Mesendoderm (in vitro differentiated cells): ENCODE measurements around the gene DCDC2C.

Experiments
- DNase-seq: peaks from one replicate; pipeline ENCODE4 v3.0.0; 2013
- H2AK5ac ChIP-seq: 2 replicates; pipeline ENCODE4 v1.6.1; 2013; ENCODE audit warnings: low read length, inconsistent platforms
- H2BK120ac ChIP-seq: 2 replicates; pipeline ENCODE4 v1.6.1; 2013; ENCODE audit warnings: low read depth, mild to moderate bottlenecking, low read length, moderate library complexity, mixed read lengths
- H2BK15ac ChIP-seq: replicated peaks from 2 replicates; pipeline ENCODE4 v1.6.1; 2013; ENCODE audit warnings: low read depth, mild to moderate bottlenecking, moderate library complexity
- H2BK5ac ChIP-seq: 2 replicates; pipeline ENCODE4 v1.6.1; 2013; ENCODE audit warnings: low read length, inconsistent platforms
- H3K18ac ChIP-seq: 2 replicates; pipeline ENCODE4 v1.6.1; 2013; ENCODE audit warnings: mild to moderate bottlenecking, low read length, mixed read lengths
- H3K23ac ChIP-seq: one replicate; pipeline ENCODE4 v1.6.1; 2013; ENCODE audit warnings: low read length
- H3K27ac ChIP-seq: 2 replicates; pipeline ENCODE4 v1.5.1; 2013; ENCODE audit warnings: low read depth, mild to moderate bottlenecking, inconsistent platforms, low read length, moderate library complexity
- H3K27me3 ChIP-seq: 2 replicates; pipeline ENCODE4 v1.6.1; 2013; ENCODE audit warnings: low read length, control low read depth, mild to moderate bottlenecking, inconsistent platforms; ENCODE audit not compliant: insufficient read depth, poor library complexity
- H3K36me3 ChIP-seq: 2 replicates; pipeline ENCODE4 v1.6.1; 2013; ENCODE audit warnings: low read length, inconsistent platforms; ENCODE audit not compliant: control insufficient read depth, insufficient read depth
- H3K4ac ChIP-seq: one replicate; pipeline ENCODE4 v1.6.1; 2013; ENCODE audit warnings: low read depth, mild to moderate bottlenecking, low read length, moderate library complexity
- H3K4me1 ChIP-seq: 2 replicates; pipeline ENCODE4 v1.6.1; 2013; ENCODE audit warnings: low read depth, low read length, inconsistent platforms; ENCODE audit not compliant: control insufficient read depth
- H3K4me2 ChIP-seq: 2 replicates; pipeline ENCODE4 v1.6.1; 2013; ENCODE audit warnings: low read length
- H3K4me3 ChIP-seq: 2 replicates; pipeline ENCODE4 v1.5.1; 2013; ENCODE audit warnings: mild to moderate bottlenecking, low read length
- H3K56ac ChIP-seq: one replicate; pipeline ENCODE4 v1.6.1; 2013; ENCODE audit warnings: low read length
- H3K79me1 ChIP-seq: 2 replicates; pipeline ENCODE4 v1.6.1; 2013; ENCODE audit warnings: low read length, inconsistent platforms
- H3K79me2 ChIP-seq: 2 replicates; pipeline ENCODE4 v1.6.1; 2013; ENCODE audit warnings: mild to moderate bottlenecking, low read length; ENCODE audit not compliant: control insufficient read depth, insufficient read depth
- H3K9ac ChIP-seq: 2 replicates; pipeline ENCODE4 v1.6.1; 2013; ENCODE audit warnings: low read length, inconsistent platforms
- H4K5ac ChIP-seq: one replicate; pipeline ENCODE4 v1.6.1; 2013; ENCODE audit warnings: low read length
- H4K8ac ChIP-seq: one replicate; pipeline ENCODE4 v1.6.1; 2013; ENCODE audit warnings: low read depth, mild to moderate bottlenecking, control low read depth, low read length, moderate library complexity
- WGBS: extraction: QIAGEN DNeasy Blood & Tissue Kit; methylation state at CpG from one replicate; pipeline ENCODE4 v1.1.7; 2013; ENCODE audit warnings: low lambda C conversion rate, missing lambda C conversion rate; ENCODE audit not compliant: insufficient coverage; ENCODE audit errors: extremely low coverage; 5-methylcytosine and 5-hydroxymethylcytosine counted together

Gene DCDC2C

DNA sequence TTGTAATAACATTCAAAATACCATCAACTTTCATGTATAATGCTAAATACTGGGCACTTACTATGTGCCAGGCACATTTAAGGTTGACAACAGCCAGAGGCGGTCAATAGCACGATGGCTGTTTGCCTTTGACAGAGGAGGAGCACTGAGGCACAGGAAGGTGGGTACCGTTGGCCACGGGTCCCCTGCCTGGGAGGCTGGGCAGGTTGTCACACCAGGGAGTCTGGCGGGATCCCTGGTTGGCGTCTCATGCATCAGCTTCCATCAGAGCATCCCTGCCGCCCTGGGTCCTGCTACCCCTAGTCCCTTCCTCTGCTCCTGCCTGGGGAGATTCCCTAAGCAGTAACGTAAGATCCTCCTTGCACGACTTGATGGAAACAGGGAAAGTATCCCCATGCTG, 25.9 kb upstream of the DCDC2C start:
- Histone ChIP-seq H4K5ac (no peak overlapping the region), H2AK5ac (no peak overlapping the region), H3K79me2 (no peaks in the 10 kb centered on the region), H3K9ac (no peak overlapping the region), H3K23ac (no peak overlapping the region), H2BK120ac (no peak overlapping the region), H3K4me2 (no peak overlapping the region), H3K79me1 (no peaks in the 10 kb centered on the region), H3K4me3 (no peak overlapping the region), H3K27me3 (no peaks in the 10 kb centered on the region), H3K36me3 (no peaks in the 10 kb centered on the region), H4K8ac (no peak overlapping the region), H3K27ac (no peak overlapping the region), H2BK5ac (no peak overlapping the region), H3K18ac (no peak overlapping the region), H3K56ac (no peak overlapping the region), H3K4ac (no peak overlapping the region), H3K4me1 (no peaks in the 10 kb centered on the region), H2BK15ac (no peak overlapping the region)
- WGBS = no CpG with 5 or more reads among the region's 9 CpGs
- no peak for DNase-seq

DNA sequence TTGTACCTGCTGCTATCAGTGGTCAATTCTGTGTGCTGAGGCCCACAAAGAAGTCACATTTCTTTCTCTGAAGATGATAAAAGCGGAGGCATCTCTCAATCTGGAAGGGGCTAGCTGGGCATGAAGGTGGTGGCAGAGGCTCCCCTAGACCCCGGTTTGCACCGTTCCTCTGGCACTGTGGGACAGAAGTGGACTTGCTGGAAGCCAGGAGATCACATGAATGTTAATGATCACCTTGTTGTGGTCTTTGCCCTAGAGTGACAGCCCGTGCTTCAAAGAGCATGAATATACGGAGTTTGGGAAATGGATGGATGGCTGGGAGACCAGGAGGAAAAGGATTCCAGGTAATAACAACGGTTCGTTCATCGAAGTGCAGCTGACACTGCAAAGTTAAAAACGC, 25.2 kb upstream of the DCDC2C start:
- no peak overlapping the region for H3K27ac ChIP-seq
- no CpG with 5 or more reads among the region's 9 CpGs for WGBS
- no peaks in the 10 kb centered on the region for H3K27me3 ChIP-seq
- no peak overlapping the region for H4K5ac ChIP-seq
- no peaks in the 10 kb centered on the region for H3K36me3 ChIP-seq
- H2BK5ac ChIP-seq = no peak overlapping the region
- H3K4me2 ChIP-seq = no peak overlapping the region
- no peaks in the 10 kb centered on the region for H3K79me1 ChIP-seq
- H3K4me3 ChIP-seq = no peak overlapping the region
- no peak for DNase-seq
- no peak overlapping the region for H3K4ac ChIP-seq
- H2BK120ac ChIP-seq = no peak overlapping the region
- no peak overlapping the region for H3K9ac ChIP-seq
- H3K56ac ChIP-seq = no peak overlapping the region
- no peak overlapping the region for H3K18ac ChIP-seq
- no peak overlapping the region for H2AK5ac ChIP-seq
- no peak overlapping the region for H4K8ac ChIP-seq
- no peak overlapping the region for H3K23ac ChIP-seq
- H2BK15ac ChIP-seq = no peak overlapping the region
- H3K79me2 ChIP-seq = no peaks in the 10 kb centered on the region
- no peaks in the 10 kb centered on the region for H3K4me1 ChIP-seq

DNA sequence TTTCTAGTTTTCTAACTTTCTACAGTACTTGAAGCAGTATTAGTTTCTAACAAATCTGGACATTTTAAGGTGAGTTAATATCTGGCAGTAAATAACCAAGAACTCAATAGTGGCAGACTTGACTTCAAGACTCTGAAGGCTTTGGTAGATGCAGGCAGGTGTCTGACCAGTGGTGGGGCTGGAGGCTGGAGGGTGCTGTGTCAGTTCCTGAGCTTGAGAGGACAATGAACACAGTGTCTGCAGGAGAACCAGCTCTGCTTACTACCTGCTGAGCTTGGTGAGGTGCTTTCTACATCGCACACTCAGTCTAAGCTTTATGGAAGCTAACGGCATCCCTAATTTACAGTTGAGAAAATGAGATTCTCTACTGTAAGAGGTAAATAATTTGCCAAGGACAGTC, 24.2 kb upstream of the DCDC2C start:
- no peak overlapping the region for H2BK5ac ChIP-seq
- no peak overlapping the region for H4K5ac ChIP-seq
- H3K4me1 ChIP-seq = no peaks in the 10 kb centered on the region
- no peak overlapping the region for H2BK15ac ChIP-seq
- H2AK5ac ChIP-seq = no peak overlapping the region
- no peaks in the 10 kb centered on the region for H3K27me3 ChIP-seq
- H3K79me2 ChIP-seq = no peaks in the 10 kb centered on the region
- H3K4me3 ChIP-seq = no peak overlapping the region
- no peak overlapping the region for H3K27ac ChIP-seq
- no peak overlapping the region for H3K4me2 ChIP-seq
- no peaks in the 10 kb centered on the region for H3K36me3 ChIP-seq
- no peaks in the 10 kb centered on the region for H3K79me1 ChIP-seq
- H3K18ac ChIP-seq = no peak overlapping the region
- no peak overlapping the region for H2BK120ac ChIP-seq
- no peak overlapping the region for H3K9ac ChIP-seq
- H4K8ac ChIP-seq = no peak overlapping the region
- H3K23ac ChIP-seq = no peak overlapping the region
- DNase-seq = no peak
- no peak overlapping the region for H3K4ac ChIP-seq
- WGBS = no CpG with 5 or more reads among the region's 2 CpGs
- H3K56ac ChIP-seq = no peak overlapping the region

GRCh38 chr2:3679616-3680393, 23.6 kb upstream of the DCDC2C start:
- Histone ChIP-seq H3K4ac (no peak overlapping the region), H3K36me3 (no peaks in the 10 kb centered on the region), H2BK15ac (no peak overlapping the region), H3K27ac (no peak overlapping the region), H3K9ac (no peak overlapping the region), H3K56ac (no peak overlapping the region), H3K79me1 (no peaks in the 10 kb centered on the region), H3K79me2 (no peaks in the 10 kb centered on the region), H3K18ac (no peak overlapping the region), H2BK5ac (no peak overlapping the region), H4K8ac (no peak overlapping the region), H3K23ac (no peak overlapping the region), H4K5ac (no peak overlapping the region), H3K4me3 (no peak overlapping the region), H3K4me1 (no peaks in the 10 kb centered on the region), H3K27me3 (no peaks in the 10 kb centered on the region), H2AK5ac (no peak overlapping the region), H2BK120ac (no peak overlapping the region), H3K4me2 (no peak overlapping the region)
- DNase-seq = no peak
- no CpG with 5 or more reads among the region's 23 CpGs for WGBS

DNA sequence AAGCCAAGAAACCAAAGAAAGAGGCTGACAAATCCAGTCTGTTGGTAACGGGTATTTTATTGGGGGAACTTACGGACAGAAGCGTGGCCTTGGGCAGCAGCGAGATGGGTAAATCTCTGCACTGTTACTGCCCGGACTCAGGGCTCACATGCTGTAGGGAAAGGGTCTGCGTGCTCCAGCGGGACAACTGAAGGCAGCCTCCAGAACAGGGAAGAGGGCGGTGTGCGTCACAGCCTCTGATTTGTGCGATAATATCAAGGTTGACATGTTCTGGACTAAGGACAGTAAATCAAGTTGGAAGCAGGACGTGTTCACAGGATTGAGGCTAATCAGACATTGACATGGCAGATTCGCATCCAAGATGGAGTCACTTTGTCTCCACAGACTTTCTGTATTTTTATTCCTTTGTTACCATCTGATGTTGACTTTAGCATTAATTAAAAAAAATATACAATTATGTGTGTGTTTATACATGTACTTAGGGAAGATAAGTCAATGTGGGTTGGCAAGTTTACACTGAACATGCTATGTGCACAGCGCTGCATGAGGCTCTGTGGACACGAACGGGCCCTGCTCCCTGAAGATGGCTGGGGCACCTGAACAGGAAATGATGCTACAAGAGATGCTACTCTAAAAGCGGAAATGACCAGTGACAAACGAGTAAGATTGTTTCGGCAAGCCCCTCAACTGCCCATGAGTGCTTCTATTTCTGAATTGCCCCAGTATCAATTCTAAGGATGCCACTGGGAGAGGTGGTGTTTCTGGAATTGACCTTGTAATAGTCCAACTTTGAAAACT, 22.6 kb upstream of the DCDC2C start:
- no peak overlapping the region for H2BK120ac ChIP-seq
- no peak overlapping the region for H2BK5ac ChIP-seq
- no CpG with 5 or more reads among the region's 18 CpGs for WGBS
- DNase-seq = no peak
- no peak overlapping the region for H3K9ac ChIP-seq
- H3K4me2 ChIP-seq = no peak overlapping the region
- no peak overlapping the region for H3K18ac ChIP-seq
- H3K79me2 ChIP-seq = no peaks in the 10 kb centered on the region
- no peak overlapping the region for H3K56ac ChIP-seq
- H3K4me3 ChIP-seq = no peak overlapping the region
- H3K27ac ChIP-seq = no peak overlapping the region
- H2AK5ac ChIP-seq = no peak overlapping the region
- H3K79me1 ChIP-seq = no peaks in the 10 kb centered on the region
- H2BK15ac ChIP-seq = no peak overlapping the region
- no peaks in the 10 kb centered on the region for H3K36me3 ChIP-seq
- no peak overlapping the region for H3K4ac ChIP-seq
- no peaks in the 10 kb centered on the region for H3K4me1 ChIP-seq
- H3K23ac ChIP-seq = no peak overlapping the region
- H4K8ac ChIP-seq = no peak overlapping the region
- H3K27me3 ChIP-seq = no peaks in the 10 kb centered on the region
- H4K5ac ChIP-seq = no peak overlapping the region
